Stimulated activated CD8-positive, alpha-beta memory T cell treated with anti-CD3 and anti-CD28 coated beads, Interleukin-2, amount 100 ng/mL, for 48 hours (primary cell): ENCODE data around the gene KIAA0408.
"Not testable (repeated sequence)": the region's sequence is repeated elsewhere in the genome, so short reads cannot be mapped to it uniquely, and the experiment has no call there.

ENCODE experiments used
- DNase-seq, 2 donors: peaks; one replicate each; pipeline ENCODE4 v3.0.0-alpha.2; 2020; ENCODE audit warnings: low read depth in 2 of 2

The KIAA0408 gene

DNA sequence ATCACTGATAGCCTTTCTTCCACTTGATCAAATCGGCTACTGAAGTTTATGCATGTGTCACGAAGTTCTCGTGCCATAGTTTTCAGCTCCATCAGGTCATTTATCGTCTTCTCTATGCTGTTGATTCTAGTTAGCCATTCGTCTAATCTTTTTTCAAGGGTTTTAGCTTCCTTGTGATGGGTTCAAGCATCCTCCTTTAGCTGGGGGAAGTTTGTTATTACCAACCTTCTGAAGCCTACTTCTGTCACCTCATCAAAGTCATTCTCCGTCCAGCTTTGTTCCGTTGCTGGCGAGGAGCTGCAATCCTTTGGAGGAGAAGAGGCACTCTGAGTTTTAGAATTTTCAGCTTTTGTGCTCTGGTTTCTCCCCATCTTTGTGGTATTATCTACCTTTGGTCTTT, 47.2 kb downstream of the KIAA0408 start:
- DNase-seq = not testable (repeated sequence)
